Daoy (cell line): Measurements from ENCODE around the gene CAPN8. TPM values are rescaled to one million over a fixed set of nuclear protein-coding genes. Genes with fewer than 3 reads are reported as not detected.

Experiments used
- DNase-seq: peaks from one replicate; pipeline ENCODE4 v3.0.0-alpha.2; 2015; ENCODE audit warnings: low read depth
- total RNA-seq: library from RNA; depleted of rRNA; stranded (reverse); fragments of >200 nt; shearing (Covaris generic); gene quantifications from 2 replicates; pipeline ENCODE4 v1.2.3, GENCODE V29; 2014

CAPN8 gene
- total RNA-seq, 1 experiment from 2014 or later: not detected

GRCh38 chr1:223702735-223703667 lies 37.5 kb upstream of the CAPN8 start:
- DNase-seq: peak; percentile 78

GRCh38 chr1:223700942-223701637 lies 35.6 kb upstream of the CAPN8 start:
- peak; percentile 95 for DNase-seq

DNA sequence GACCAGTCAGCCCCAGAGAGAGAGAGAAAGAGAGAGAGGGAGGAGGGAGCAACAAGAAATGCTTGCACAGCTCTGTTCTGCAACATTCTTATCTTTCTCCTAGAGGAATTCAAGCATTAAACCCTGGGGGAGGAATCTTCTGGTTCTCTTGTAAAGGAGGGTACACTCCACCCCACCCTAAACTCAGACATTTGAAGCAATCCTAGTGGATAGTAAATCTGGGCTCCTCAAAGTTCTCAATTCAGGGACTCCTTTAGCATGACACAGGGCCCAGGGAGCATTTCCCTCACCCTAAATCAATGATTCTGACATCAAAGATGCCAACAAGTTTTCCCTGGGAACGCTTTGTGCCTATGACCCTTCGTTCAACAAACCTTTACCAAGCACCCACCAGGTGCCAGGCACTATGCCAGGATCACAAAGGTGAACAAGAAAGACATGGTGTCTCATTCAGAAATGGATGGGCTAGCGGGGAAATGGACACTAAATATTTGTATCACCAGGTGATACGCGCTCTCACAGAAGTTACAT lies 35.0 kb upstream of the CAPN8 start:
- DNase-seq: peak; percentile 40

GRCh38 chr1:223695941-223696340 lies 30.4 kb upstream of the CAPN8 start:
- no peak for DNase-seq

- DNase-seq: no peak
These were observed 29.6 kb upstream of the CAPN8 start for GRCh38 chr1:223695014-223695548.

GRCh38 chr1:223691121-223691520 lies 25.6 kb upstream of the CAPN8 start:
- no peak for DNase-seq

GRCh38 chr1:223684488-223684792 lies 18.9 kb upstream of the CAPN8 start:
- DNase-seq: no peak

DNA sequence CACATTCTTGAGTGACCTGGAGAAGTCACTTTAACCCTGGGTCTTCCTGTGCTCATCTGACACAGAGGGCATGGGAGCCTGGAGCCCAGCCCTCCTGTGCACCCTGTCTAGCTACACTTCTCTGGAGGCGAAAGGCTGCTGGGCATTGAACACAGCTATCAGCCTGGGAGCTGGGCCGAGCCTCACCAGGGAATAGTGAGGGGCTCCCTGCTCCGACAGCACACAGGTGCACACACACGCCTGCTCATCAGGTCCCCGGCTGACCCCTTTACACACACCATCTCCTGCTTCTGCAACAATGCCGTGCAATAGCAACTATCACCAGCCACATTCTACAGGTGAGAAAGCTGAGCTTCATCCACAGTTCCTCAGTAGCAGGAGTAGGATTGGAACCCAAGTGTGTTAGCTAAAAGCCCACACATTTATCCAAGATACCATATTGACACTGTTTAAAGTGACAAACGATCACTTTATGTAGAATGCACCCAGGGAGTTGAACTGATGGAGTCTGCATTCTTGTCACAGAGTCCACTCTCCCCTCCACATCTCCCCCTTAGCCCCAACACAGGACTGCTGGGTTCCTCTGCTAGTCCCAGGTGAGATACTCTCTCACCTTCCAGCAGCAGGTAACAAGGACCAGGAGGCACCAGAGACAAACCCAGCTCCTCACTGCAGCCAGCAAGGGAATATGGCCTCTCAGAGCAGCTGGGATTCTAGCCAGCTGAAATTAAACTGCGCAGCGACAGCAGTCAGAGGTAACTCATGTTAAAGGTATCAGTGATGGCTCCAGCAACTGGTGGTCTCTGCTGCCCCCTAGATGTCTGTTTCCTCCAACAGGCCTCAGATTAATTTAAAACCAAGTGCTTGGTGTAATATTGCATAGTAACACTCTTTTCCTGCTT lies 18.3 kb upstream of the CAPN8 start:
- DNase-seq: peak; percentile 70

DNA sequence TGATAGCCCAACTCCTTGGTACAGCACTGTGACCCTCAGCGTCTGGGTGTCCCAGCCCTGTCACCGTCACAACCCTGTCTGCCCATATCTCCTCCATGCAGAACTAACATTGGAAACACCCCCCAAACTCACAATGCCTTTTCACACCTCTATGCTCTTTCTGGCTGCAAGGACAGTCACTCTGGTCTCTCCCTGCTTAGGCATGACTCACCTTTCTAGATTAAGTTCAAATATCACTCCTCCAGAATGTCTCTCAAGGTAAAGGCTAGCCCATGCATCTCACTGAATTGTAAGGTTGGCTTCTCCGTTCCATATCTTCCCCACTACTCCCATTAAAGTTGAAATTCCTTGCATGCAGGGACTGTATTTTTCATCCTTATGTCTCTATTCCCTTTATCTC lies 17.0 kb upstream of the CAPN8 start:
- no peak for DNase-seq

DNA sequence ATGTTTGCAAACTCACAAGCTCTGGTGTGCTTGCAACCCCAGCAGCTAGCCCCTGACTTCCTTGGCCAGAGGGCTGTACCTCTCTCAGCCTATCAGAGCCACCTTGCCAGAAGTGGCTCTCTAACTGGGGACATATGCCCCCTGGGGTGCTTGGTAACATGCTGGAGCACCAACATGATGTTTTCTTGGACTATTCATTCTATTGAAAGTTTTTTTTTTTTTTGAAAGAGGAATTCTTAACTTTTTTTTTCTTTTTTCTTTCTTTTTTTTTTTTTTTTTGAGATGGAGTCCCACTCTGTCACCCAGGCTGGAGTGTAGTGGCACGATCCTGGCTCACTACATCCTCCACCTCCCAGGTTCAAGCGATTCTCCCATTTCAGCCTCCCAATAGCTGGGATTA lies 14.7 kb upstream of the CAPN8 start:
- peak; percentile 33 for DNase-seq

DNA sequence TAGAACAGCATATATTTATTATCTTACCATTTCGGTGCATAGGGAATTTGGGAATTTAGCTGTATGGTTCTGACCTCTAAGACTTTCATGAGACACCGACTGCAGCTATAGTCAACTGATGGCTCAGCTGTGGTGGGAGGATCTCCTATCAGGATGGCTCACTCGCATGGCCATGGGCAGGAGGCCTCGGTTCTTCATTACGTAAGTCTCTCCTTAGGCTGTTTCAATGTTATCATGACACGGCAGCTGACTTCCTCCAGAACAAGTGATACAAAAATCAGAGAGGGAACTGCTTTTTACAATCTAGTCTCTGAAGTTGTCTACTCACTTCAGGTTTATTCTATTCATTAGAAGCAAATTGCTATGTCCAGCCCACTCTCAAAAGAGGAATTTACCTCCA lies 13.3 kb upstream of the CAPN8 start:
- DNase-seq: no peak

DNA sequence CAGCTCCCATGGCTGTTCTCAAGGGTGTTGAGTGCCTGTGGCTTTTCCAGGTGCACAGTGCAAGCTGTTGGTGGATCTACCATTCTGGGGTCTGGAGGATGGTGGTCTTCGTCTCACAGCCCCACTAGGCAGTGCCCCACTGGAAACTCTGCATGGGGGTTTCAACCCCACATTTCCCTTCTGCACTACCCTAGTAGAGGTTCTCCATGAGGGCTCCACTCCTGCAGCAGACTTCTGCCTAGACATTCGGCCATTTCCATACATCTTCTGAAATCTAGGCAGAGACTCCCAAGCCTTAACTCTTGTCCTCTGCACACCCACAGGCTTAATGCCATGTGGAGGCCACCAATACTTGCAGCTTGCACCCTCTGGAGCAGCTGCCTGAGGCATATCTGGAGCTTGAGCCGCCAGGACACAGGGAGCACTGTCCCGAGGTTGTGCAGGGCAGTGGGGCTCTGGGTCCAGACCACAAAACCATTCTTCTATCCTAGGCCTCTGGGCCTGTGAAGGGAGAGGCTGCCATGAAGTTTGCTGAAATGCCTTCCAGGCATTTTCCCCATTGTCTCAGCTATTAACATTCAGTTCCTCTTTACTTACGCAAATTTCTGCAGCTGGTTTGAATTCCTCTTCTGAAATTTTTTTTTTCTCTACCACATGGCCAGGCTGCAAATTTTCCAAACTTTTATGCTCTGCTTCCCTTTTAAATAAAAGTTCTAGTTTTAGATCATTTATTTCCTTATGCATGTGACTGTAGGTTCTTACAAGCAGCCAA lies 8.8 kb upstream of the CAPN8 start:
- no peak for DNase-seq

DNA sequence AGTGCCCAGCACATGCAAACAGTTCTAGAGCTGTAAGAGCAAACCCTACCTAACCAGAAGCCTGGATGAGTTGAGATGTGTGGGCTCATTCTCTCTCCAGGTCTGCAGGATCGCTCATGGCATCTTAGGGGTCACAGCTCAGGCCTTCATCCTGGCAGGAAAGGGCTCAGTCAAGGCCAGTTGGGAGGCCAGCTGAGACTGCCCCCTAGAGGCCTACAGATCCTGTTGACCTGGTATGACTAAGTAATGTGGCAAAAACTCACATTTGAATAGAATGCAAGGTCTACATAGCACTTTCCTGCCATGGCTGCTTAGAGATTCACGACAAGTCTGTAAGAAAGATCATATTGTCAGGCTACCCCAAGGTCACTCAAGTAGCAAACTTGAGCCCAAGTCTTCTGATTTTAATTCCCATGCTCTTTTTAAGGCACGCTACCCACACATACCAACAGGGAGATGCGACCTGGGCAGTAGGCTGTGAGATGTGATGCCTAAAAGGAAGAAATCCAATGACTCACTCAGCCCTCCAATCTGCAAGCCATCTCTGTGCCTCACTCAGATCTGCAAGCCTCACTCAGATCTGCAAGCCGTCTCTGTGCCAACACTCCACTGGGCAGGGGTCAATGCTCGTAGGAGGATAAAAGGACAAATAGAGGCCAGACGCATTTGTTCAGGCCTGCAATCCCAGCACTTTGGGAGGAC lies 5.1 kb upstream of the CAPN8 start:
- peak; percentile 72 for DNase-seq

GRCh38 chr1:223669003-223669795 lies 3.7 kb upstream of the CAPN8 start:
- DNase-seq: no peak

GRCh38 chr1:223667484-223668182 lies 2.1 kb upstream of the CAPN8 start:
- DNase-seq: peak; percentile 25

- DNase-seq: no peak
These were observed 1.4 kb downstream of the CAPN8 start for GRCh38 chr1:223664106-223664505.

GRCh38 chr1:223662943-223663342 lies 2.6 kb downstream of the CAPN8 start:
- DNase-seq: no peak

DNA sequence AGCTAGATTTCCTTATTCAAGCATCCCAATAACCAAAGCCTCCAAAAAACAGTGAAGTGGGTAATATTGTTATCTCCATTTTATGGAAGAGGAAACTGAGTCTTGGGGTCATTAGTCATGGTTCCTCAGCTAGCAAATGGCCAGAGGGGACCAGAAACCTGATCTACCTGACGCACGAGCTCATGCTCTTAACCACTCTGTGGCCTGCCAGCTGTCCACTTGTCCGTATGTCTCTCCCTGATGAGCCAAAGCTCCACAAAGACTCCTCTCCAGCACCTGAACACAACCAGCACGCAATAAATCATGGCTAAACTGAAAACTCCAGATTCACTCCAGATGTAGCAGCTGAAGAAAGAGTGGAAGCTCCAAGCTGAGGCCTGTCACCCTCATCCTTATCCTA lies 5.8 kb downstream of the CAPN8 start:
- DNase-seq: no peak

- no peak for DNase-seq
These were observed 7.5 kb downstream of the CAPN8 start for GRCh38 chr1:223657978-223658377.
